HG03521 (cell line): ENCODE data around the gene NFASC.

Experiments
- ATAC-seq: cut with Tn5 transposase; IDR thresholded peaks from one replicate; pipeline ENCODE4 v1.9.1; 2021; ENCODE audit warnings: mild to moderate bottlenecking, moderate library complexity; ENCODE audit not compliant: unreplicated experiment

NFASC gene

DNA sequence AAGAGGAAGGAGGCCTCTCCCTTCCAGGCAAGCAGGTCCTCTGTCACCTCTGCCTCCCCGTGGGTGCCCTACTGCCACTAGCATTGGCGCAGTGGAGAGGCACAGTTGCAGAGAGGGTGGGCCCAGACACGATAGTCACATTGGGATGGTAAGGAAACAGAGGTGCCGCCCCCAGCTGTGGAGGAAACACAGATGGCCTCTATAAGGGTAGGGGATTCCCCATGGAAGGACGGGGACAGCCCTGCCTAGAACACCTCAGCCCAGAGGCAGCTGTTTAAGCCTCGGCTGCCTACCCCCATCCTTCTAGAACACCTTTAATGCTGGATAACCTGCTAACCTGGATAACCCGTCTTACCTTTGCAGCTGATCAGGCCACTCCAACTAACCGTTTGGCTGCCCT lies 106.7 kb downstream of the NFASC start:
- no peak for ATAC-seq

DNA sequence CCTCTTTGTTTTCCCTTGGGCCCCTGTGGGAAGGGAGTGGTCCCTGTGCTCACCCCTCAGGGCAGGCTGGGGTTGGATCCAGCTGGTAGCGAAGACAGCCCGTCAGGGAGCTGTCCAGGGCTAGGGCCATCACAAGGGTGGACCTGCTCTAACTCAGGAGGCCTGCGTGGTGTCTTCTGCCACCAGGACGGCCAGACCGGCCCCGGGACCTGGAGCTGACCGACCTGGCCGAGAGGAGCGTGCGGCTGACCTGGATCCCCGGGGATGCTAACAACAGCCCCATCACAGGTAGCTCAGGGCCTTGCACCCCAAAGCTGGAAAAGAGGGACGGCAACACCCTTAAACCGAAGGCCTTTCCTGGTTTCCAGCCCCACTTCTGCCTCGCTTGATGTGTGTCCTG lies 108.1 kb downstream of the NFASC start:
- no peak for ATAC-seq

DNA sequence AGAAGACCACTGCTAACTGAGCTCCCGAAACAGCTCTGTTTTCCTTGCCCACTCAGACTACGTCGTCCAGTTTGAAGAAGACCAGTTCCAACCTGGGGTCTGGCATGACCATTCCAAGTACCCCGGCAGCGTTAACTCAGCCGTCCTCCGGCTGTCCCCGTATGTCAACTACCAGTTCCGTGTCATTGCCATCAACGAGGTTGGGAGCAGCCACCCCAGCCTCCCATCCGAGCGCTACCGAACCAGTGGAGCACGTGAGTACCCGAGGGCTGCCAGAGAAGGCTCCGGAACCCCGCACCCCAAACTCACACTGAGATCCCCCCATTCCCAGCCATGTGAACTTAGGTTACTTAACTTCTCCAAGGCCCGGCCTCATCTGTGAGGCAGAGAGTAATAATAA lies 108.6 kb downstream of the NFASC start:
- no peak for ATAC-seq

DNA sequence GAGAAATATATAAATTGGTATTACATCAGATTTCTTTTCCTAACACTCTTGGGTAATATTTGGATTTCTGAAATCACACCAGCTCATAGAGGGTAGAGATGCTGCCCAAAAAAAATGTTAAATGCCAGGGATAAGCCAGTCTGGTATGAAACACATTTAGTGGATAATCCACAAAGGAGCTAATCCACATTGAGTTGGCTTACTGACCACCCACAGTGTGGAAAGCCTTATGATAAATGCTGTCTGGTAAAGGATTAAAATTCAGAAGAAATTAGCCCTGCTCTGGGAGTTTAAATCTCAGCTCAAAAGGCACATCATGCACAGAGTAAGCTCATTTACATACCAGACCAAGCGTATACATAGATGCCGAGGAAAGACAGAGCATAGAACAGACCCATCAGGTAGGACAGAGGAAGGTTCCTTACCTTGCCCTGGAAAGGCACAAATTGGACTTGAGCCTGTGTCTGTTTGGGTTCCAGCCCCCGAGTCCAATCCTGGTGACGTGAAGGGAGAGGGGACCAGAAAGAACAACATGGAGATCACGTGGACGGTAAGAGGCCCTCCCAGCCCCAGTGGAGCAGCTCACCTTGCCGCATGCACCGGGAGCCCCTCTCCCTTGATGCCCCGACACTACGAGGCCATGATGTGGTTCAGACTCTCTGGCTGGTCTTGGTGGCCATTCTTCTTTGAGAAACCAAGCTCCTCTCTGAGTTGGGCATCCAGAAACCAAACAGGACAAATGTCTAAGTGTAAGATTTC lies 109.4 kb downstream of the NFASC start:
- ATAC-seq: no peak

DNA sequence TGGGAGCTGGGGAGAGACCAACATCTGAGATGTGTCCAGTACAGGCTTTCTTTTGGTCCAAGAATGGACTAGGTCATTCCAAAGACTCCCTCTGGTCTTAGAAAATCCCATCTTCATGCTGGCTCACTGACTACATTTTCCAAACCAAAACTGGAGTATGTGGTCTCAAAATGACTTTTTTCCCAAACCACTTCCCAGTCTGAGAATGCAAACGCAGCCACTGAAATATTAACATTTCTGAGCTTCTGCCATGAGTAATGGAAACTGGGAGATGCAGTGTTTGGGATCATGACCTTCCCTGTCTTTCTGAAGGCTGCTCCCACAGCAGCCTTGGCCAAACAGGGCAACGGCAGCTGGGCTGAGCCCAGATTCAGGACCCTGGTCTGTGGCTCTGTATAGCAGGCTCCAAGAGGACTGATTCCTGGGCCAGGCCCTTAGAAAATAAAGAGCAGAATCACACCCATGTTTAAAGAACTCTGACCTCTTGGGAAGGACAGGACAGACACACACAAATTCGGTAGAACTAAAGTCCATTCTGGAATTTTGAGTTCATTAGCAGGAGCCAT lies 110.3 kb downstream of the NFASC start:
- no peak for ATAC-seq

DNA sequence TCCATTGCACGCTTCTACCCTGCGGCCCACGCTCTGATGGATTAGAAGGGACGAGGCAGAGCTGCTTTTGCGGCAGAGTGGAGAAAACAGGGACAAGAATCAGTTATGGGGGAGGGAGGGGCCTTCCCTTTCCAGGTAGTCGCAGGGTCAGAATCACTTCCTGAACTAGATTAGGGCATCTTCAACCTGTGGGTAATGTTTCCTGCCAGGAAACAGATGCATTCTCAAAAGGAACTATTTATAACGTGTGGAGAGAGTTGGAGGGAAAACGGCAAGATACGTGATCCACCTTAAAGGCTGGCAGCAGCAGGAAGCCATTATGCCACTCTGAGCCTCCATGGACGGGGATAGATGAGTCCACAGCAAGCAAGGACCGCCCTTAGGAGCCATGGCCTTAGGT lies 112.5 kb downstream of the NFASC start:
- no peak for ATAC-seq

DNA sequence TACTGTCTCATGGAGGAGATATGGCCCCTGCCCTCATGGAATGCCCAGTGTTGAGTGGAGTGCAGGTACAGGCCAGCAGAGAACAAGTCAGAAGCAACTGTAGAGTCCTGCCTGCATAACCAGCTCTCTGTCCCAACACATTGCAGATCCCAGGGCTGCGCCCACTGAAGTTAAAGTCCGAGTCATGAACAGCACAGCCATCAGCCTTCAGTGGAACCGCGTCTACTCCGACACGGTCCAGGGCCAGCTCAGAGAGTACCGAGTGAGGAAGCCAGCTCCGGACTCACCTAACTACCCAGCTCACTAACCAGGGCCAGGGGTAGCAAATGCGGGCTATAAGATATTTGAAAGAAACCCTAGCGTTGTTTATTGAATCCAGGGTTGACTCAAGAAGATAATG lies 113.2 kb downstream of the NFASC start:
- no peak for ATAC-seq

DNA sequence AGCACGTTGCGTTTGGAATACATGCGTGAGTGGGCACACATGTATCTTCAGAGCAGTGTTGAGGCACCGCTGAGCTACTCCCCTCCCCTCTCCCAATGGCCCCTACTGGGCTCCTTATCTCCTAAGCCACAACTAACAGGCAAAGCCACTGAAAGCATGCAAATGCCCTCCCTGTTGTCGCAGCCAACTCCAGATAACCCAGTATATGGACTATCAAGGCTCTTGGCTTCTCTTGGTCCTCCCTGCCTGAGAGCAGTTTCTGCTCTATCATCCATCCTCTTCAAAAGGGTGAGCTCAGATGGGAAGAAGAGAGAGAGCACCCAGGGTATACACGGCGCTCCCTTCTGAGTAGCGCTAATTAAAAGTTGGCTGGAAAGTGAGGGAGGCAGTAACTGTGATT lies 113.8 kb downstream of the NFASC start:
- ATAC-seq: no peak

DNA sequence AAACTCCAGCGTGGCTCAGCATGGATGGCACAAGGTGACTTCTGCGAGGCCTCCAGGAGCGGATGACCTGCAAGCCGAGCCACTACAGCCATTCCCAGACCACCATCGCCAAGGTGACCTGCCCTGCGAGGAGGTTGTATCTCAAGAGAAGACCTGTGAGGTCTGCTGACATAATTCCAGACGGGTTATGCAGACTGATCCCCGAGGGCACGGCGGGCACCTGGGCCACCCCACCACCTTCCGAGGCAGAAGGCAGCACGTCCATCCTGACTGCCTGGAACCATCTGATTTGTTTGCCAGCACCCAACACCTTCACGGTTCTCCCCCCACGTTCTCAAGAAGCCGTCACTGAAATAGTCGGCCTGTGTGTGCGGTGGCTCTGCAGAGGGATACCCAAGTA lies 115.5 kb downstream of the NFASC start:
- no peak for ATAC-seq

DNA sequence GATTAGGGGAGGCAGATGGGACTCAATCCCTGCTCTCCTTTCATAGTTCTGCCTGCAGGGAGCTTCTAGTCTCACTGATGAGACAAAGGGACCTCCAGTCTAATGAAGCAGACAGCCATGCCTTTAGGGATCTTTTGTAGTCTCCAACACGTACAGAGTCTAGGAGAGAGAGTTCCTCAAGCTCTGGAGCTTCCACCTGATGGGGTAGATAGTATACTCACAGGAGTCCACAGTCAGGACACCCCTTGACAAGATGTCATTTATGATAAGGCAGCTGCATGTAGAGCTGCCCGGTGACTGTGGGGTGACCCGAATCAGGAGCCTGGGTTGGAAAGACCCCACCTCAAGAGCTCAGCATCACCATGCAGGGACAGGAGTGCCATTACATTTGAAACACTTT lies 117.0 kb downstream of the NFASC start:
- no peak for ATAC-seq

DNA sequence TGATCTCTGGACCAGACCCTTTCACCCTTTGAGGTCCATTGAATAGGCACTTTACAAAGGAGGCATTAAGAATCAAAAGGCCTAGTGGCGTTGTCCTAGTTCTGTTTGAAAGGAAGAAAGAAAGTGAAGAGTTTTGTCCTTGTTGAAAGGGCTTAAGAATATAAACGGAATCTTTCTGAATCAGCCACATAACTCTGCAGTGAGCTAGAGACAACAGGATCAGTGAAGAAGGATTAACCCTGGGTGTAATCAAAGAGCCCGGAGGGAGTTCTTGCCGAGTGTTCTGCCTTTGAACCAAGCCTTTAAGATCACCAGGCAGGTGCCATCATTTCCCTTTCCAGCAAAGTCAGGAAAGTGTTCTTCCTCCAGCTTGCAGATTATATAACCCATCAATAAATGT lies 117.5 kb downstream of the NFASC start:
- no peak for ATAC-seq

DNA sequence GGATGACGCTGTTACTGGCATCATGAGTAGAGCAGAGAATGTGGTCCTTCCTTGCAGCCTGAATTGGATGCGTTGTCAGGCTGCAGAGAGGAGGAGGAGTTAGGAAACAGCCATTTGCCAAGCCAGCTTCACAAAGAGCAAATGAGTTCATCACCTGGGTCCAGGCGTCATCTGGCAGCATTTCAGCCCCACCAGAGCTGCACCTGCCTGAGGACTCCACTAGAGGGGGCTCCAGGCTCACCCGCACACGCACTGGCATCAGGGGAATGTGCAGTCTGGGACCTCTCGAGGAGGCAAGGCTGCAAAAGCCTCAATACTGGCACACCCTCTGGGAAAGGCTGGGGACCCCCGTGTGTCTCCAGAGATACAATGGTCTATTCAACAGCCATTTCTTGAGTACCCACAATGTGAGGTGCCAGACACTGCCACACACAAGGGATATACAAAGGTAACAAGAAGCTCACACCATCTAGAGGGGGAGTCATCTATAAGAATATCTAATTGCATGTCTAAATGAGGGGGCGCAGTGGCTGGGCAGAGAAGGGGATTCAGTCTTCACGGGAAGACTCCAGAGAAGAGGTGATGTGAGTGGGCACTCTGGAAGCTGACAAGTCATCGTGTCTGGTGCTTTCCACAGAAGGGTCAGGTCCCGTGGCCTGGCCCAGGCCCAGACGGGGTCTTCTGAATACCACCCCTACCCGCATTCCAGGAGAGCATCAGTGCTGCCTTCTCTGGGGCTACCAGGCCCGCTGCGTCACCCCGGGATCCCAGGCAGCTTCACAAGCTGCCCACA lies 118.8 kb downstream of the NFASC start:
- ATAC-seq: no peak

DNA sequence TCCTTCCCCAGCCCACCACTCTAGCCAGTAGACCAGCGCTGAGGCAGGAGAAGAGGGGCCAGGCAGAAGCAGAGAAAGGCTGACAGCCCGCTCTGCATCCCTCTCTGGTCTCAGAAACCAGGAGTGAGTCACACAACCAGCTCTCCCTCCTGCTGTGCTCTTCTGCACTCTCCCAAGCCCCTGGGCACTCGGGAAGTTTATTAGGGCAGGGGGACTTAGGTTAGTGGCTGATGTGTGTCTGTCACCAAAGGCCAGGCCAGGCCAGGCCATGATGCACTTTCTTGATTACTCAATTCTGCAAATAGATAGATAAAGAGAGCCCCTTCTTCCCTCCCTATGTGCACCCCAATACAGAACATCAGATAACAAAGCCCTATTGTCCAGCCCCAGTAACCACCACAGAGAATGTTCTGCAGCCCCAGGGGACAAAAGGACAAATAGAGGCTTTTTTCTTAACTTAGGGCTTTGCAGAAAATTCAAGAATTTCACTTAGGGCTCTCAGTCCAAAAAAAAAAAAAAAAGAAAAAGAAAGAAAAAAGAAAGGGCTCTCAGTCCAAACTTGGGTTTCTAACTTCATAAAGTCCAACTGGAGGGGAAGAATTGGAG lies 119.5 kb downstream of the NFASC start:
- ATAC-seq: no peak

DNA sequence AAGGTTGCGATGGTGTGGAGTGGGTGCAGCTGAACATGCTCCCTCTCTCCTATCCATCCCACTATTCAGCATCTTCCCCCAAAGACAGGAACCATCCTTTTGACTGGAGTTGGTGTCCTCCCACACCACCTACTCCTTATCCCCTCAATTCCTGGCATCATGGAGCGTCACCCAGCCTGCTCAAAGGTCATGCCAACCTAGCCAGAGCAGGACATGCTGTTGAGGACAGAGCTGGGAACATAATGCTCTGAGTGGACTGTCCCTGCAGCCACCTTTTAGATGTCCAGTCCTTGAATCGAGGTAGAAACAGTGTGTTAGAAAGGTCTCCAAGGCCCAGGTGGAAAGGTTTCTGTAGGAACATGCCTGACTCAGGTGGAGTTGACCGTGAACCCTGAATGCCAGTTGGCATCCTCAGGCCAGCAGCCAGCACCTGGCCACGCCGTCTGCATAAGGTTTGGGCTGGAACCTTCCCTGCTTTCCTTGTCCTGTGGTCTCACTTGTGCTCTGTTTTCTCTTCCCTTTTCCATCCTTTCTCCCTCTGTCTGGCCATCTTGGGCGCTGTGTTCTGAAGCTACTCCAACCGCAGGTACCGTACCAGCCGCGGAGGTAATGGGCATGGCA lies 120.2 kb downstream of the NFASC start:
- no peak for ATAC-seq

DNA sequence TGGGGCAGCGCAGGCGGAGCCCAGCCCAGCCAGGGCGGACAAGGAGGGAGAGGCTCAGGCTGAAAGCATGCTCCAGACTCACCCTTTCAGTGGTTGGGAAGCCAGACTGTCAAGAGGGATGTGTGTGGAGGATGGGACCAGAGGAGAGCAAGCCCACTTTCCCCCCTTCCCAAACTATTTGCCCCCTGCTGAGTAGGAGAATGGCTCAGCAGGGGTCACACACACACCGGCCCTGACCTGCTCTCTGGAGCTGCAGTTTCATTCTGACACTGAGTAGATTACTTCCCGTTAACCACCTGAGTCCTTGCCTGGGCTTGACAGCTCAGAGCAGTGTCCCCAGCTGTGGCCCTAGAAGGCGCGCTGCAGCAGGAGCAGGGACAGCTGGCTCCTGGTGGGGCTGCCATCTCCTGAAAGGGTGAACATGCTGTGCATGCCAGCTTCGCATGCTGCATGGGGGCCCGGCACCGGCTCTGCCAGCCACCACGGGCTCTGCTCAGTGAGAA lies 120.7 kb downstream of the NFASC start:
- no peak for ATAC-seq

DNA sequence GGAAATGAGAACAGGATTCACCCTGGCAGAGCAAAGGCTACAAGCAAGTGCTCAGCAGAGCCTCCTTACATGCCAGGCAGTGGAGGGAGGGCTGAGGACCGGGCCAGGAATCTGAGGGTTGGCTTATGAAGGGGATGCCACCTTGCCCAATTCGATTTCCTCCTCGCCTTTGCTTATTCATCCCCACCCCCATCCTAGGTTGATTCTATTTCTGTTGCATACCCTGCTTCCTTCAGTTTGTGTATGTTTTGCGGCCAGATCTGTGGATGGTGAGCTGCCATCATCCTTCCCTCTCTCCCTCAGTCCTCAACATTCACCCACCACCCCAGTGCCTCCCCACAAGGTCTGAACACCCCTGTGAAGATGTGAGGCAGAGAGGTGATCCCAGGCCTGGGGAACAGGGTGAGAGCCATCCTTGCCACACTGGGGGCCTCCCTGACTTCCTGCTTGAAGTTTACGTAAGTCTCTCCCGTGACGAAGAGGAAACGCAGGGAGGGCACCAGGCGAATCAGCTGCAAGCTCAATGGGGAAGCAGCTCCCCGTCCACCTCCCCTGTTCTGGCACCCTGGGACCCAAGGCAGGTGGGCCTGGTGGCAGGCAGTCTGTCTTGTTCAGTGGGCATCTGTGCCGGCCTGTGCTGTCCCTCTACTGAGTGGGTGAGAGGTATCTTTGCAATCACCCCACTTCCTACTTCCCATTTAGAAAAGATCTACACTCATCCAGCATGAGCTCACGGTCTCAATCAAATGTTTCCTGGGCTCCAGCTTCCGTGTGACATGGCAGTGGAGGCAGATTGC lies 121.7 kb downstream of the NFASC start:
- ATAC-seq: no peak

DNA sequence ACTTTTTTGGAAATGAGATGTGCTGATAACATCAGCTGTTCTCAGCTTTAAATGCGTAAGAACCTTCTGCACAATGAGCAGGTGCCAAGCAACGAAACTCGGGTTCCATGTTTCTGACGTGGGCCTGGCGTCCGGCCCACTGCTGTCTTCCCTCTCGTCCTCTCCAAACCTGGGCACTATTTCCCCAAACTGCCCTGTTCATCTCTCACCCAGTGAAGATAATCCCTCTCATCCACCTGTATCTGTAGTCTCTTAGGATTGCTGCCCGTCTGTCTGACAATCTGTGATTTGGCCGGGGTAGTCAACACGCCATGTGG lies 122.3 kb downstream of the NFASC start:
- no peak for ATAC-seq

DNA sequence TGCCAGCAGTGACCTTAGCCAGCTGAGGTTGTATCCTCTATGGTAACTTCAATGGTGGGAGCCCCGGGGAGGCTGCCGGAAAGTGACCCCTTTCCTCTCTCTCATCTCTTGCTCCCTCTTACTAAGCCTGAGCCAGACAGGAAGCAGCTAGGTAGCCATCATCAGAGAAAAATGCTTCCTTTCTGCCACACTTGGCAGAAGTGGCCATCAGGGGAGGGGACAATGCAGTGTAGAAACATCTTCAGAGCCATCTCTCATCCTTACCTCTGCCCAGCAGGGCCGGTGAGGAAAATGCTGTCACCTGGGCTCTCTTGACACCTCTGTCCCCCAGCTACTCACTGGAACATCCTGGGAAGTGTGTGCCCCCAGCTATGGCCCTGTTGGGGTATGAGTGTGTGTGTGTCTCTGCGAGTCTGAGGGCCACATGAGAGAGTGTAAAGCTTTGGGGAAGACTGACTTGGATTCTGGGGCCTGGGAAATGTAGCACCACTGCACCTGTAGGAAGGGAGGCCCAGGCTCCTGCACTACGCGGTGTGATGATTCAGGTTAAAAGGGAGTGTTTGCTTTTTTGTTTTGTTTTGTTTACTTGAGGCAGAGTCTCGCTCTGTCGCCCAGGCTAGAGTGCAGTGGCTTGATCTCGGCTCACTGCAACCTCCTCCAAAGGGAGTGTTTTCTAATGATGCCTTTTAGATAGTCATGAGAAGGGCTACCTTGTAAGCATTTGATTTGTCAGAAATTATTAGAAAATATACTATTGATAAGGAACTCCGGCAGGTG lies 123.6 kb downstream of the NFASC start:
- no peak for ATAC-seq

DNA sequence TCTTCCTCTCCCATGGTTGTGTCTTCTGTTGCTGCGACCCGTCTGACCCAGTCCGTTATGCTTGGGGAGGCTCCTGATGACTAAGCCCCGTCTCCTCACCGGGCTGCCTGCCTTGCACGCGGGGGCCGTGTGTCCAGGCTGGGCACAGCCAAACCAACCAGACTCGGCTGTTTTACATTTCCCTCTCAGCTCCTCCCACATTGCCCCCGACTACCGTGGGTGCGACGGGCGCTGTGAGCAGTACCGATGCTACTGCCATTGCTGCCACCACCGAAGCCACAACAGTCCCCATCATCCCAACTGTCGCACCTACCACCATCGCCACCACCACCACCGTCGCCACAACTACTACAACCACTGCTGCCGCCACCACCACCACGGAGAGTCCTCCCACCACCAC lies 126.3 kb downstream of the NFASC start:
- ATAC-seq: no peak
